MM.1S (cell line): ENCODE data around the gene DNAH11.

Experiments
- EZH2 ChIP-seq: fragments of 300-600 bp; sonication (generic); optimal IDR thresholded peaks from 2 replicates; pipeline ENCODE3; 2017; ENCODE audit warnings: low read depth, mild to moderate bottlenecking, antibody characterized with exemption, low read length, mixed read lengths
- EZH2phosphoT487 ChIP-seq: fragments of 300-600 bp; sonication (generic); IDR thresholded peaks from 2 replicates; pipeline ENCODE4 v1.6.1; 2018; ENCODE audit warnings: antibody characterized with exemption, low read length
- TF ChIP-seq, protein P1 (sequence below): fragments of 300-600 bp; sonication (generic); IDR thresholded peaks from 2 replicates; pipeline ENCODE4 v1.5.1; 2016; ENCODE audit warnings: antibody characterized with exemption, low read length, mixed read lengths

DNA sequence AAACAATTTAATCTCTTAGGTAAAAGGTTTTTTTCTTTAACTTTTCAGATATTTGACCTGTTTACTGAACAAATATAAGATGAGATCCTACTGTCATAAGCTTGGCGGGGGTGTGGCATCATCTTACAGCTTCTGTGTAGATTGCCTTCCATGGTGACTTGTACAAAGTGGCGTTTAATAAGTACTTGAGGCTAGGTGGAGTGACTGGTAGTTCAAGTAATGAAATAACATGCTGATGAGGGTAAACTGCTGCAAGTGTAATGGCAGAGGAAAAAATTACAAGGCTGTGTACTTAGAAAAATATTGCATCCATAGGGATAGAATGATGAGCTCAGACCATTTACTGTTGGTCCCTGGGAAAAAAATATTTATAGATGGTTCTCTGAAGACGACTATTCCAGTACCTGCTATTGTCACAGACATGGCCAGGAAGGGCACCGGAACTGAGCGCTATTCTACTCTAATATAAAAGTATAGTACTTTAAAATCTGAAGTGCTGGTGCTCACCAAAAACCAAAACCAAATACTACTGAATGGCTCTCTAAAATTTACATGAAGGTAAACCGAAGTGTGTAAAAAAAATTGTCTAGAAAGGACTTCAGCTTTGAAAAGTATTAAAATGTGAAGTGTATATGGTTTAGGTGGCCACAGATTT is 42.4 kb downstream of the DNAH11 start:
- TF ChIP-seq, protein P1, sequence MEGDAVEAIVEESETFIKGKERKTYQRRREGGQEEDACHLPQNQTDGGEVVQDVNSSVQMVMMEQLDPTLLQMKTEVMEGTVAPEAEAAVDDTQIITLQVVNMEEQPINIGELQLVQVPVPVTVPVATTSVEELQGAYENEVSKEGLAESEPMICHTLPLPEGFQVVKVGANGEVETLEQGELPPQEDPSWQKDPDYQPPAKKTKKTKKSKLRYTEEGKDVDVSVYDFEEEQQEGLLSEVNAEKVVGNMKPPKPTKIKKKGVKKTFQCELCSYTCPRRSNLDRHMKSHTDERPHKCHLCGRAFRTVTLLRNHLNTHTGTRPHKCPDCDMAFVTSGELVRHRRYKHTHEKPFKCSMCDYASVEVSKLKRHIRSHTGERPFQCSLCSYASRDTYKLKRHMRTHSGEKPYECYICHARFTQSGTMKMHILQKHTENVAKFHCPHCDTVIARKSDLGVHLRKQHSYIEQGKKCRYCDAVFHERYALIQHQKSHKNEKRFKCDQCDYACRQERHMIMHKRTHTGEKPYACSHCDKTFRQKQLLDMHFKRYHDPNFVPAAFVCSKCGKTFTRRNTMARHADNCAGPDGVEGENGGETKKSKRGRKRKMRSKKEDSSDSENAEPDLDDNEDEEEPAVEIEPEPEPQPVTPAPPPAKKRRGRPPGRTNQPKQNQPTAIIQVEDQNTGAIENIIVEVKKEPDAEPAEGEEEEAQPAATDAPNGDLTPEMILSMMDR, result no peak
- no peak for TF ChIP-seq EZH2
- no peak for TF ChIP-seq EZH2phosphoT487
